ENCODE measurements around the gene CEP131.

CEP131 gene

DNA sequence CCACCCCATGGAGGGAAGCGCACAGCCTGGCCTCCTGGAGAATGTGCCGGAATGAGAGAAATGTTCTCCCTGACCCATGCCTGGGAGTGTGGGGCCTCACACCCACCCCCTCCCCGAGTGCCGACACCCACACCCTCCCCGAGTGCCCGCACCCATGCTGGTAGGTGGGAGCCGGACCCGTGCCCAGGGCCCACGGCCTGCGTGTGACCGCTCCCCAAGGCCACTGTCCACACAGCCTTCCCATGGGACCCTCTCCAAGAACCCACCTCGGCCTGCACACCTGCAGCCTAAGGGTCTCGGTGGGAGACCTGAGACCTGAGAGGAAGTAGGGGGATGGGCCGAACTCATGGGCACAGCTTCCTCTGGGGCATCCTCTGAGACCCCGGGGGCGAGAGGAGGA is 60.8 kb downstream of the CEP131 start:
- H3K27me3 ChIP-seq (ENCODE audit: control insufficient read depth in 1 of 2, insufficient read depth in 2 of 2, low read length in 2 of 2): peaks cover 3 to 6% of the 10 kb centered on the region in 2 donors
- H3K27ac ChIP-seq (ENCODE audit: low read depth, low read length): no peak overlapping the region
- H3K4me1 ChIP-seq (ENCODE audit: control insufficient read depth in 1 of 2, insufficient read depth in 2 of 2, low read length in 2 of 2): peaks cover 0 to 7% of the 10 kb centered on the region in 2 donors
- no peak overlapping the region for H3K4me3 ChIP-seq (ENCODE audit: low read depth in 1 of 2, low read length in 2 of 2)
- H3K36me3 ChIP-seq (ENCODE audit: control insufficient read depth in 1 of 2, insufficient read depth in 2 of 2, low read length in 2 of 2): no peaks in the 10 kb centered on the region
- no peaks in the 10 kb centered on the region for H3K9me3 ChIP-seq (ENCODE audit: control insufficient read depth in 1 of 2, low read length in 2 of 2)
- H3K9ac ChIP-seq (ENCODE audit: low read depth in 1 of 2, low read length in 2 of 2): no peak overlapping the region

DNA sequence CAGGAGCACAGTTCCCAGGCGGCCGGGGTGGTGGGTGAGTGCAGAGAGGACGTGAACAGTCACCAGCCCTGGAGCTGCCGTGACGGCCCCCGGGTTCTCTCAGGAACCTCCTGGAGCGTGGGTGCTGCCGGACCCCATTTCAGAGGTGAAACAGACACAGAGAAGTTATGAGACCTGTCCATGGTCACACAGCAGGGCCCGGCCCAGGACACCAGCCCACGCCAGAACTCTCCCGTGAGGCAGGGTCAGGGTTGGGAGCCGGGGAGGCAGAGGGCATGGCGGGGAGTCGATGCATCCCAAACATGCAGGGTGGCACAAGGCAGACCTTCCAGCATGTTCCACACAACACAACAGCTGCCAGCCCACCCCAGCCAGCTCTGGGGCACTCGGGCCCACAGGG is 61.2 kb downstream of the CEP131 start:
- no peak overlapping the region for H3K27ac ChIP-seq (ENCODE audit: low read depth, low read length)
- H3K4me1 ChIP-seq (ENCODE audit: control insufficient read depth in 1 of 2, insufficient read depth in 2 of 2, low read length in 2 of 2): peaks cover 0 to 7% of the 10 kb centered on the region in 2 donors
- H3K4me3 ChIP-seq (ENCODE audit: low read depth in 1 of 2, low read length in 2 of 2): no peak overlapping the region
- H3K9me3 ChIP-seq (ENCODE audit: control insufficient read depth in 1 of 2, low read length in 2 of 2): no peaks in the 10 kb centered on the region
- peaks cover 0 to 6% of the 10 kb centered on the region in 2 donors for H3K27me3 ChIP-seq (ENCODE audit: control insufficient read depth in 1 of 2, insufficient read depth in 2 of 2, low read length in 2 of 2)
- no peak overlapping the region for H3K9ac ChIP-seq (ENCODE audit: low read depth in 1 of 2, low read length in 2 of 2)
- no peaks in the 10 kb centered on the region for H3K36me3 ChIP-seq (ENCODE audit: control insufficient read depth in 1 of 2, insufficient read depth in 2 of 2, low read length in 2 of 2)

DNA sequence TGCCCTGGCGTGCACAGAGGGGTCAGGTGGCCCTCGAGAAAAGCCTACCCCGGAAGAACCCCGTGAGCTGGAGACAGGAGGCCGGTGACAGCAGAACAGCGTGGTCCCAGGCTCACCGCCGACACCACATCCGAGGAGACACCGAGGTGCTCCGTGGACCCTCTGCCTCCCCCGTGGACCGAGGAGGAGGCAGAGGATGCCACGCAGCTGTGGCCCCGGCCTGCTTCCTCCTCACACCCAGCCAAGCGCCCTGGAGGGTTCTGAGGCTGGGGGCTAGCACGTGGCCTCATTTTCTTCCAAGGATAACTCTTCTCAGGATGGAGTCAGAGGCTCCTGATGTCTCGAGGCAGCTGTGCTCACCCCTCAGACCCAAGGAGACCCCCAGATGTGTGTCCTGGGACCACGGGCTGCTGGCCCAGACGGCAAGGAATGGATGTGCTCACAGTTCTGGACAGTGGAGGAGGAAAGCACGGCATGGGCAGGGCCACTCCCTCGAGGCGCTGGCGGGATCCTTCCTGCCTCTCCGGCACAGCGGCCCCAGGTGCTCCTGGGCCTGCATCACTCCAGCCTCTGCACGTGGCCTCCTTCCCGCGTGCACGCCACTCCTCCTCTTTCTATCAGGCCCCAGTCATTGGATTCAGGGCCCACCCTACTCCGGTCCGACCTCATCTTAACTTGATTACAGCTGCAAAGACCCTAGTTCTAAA is 61.9 kb downstream of the CEP131 start:
- H3K4me1 ChIP-seq (ENCODE audit: control insufficient read depth in 1 of 2, insufficient read depth in 2 of 2, low read length in 2 of 2): peaks cover 0 to 7% of the 10 kb centered on the region in 2 donors
- peaks cover 0 to 6% of the 10 kb centered on the region in 2 donors for H3K27me3 ChIP-seq (ENCODE audit: control insufficient read depth in 1 of 2, insufficient read depth in 2 of 2, low read length in 2 of 2)
- H3K9ac ChIP-seq (ENCODE audit: low read depth in 1 of 2, low read length in 2 of 2): no peak overlapping the region
- no peak overlapping the region for H3K27ac ChIP-seq (ENCODE audit: low read depth, low read length)
- H3K9me3 ChIP-seq (ENCODE audit: control insufficient read depth in 1 of 2, low read length in 2 of 2): no peaks in the 10 kb centered on the region
- no peaks in the 10 kb centered on the region for H3K36me3 ChIP-seq (ENCODE audit: control insufficient read depth in 1 of 2, insufficient read depth in 2 of 2, low read length in 2 of 2)
- no peak overlapping the region for H3K4me3 ChIP-seq (ENCODE audit: low read depth in 1 of 2, low read length in 2 of 2)

DNA sequence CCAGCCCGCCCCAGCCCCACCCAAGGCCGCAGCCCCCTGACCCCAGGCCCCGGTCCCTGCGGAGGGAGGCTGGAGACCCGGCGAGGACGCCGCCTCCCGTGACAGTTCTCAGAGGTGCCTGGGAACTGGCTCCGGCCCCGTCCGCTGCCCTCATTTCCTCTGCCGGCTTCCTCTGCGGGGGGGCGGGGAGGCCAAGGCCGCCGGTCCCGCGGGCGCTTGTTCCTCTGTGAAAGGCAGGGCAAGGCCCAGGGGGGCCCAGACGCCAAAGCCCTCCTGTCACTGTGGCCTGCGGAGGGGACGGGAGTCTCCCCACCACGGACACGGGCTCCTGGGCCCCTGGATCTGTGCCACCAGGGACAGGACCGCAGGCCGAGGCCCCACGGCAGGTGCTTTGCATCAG is 62.5 kb downstream of the CEP131 start:
- H3K4me3 ChIP-seq (ENCODE audit: low read depth in 1 of 2, low read length in 2 of 2): no peak overlapping the region
- H3K27ac ChIP-seq (ENCODE audit: low read depth, low read length): no peak overlapping the region
- H3K36me3 ChIP-seq (ENCODE audit: control insufficient read depth in 1 of 2, insufficient read depth in 2 of 2, low read length in 2 of 2): no peaks in the 10 kb centered on the region
- H3K4me1 ChIP-seq (ENCODE audit: control insufficient read depth in 1 of 2, insufficient read depth in 2 of 2, low read length in 2 of 2): peaks cover 0 to 2% of the 10 kb centered on the region in 2 donors
- no peak overlapping the region for H3K9ac ChIP-seq (ENCODE audit: low read depth in 1 of 2, low read length in 2 of 2)
- H3K27me3 ChIP-seq (ENCODE audit: control insufficient read depth in 1 of 2, insufficient read depth in 2 of 2, low read length in 2 of 2): peaks cover 0 to 6% of the 10 kb centered on the region in 2 donors
- no peaks in the 10 kb centered on the region for H3K9me3 ChIP-seq (ENCODE audit: control insufficient read depth in 1 of 2, low read length in 2 of 2)

DNA sequence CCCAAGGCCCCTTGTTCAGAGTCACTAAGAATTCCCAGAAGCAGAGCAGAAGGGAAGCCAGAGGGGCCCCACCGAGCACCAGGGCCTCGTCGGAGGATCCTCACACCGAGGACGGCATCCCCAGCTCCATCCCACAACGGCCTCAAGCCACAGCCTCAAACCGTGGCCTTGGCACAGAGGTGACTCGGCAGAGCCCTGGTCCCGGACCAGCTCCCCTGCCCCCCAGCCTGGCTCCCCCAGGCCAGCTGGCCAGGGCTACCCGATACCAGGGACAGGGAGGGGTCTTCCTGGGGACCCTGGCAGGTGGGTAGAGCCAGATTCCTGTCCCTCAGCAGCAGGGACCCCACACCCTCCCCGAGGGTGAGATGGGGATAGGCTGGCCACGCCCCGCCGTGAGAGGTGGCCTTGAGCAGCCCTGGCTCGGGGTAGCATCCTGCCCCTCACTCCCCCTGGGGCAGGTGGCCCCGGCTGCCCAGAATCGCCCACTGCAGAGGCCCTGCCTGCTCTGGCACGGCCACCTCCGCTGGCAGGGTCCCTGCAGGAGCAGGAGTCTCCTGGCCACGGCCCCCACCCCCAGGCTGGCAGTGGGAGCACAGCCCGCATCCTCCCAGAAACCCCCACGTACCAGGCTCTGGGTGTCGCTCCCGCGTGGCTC is 63.0 kb downstream of the CEP131 start:
- Histone ChIP-seq H3K27ac (ENCODE audit: low read depth, low read length) (no peak overlapping the region), H3K36me3 (ENCODE audit: control insufficient read depth in 1 of 2, insufficient read depth in 2 of 2, low read length in 2 of 2) (no peaks in the 10 kb centered on the region), H3K9ac (ENCODE audit: low read depth in 1 of 2, low read length in 2 of 2) (no peak overlapping the region), H3K4me1 (ENCODE audit: control insufficient read depth in 1 of 2, insufficient read depth in 2 of 2, low read length in 2 of 2) (no peaks in the 10 kb centered on the region), H3K9me3 (ENCODE audit: control insufficient read depth in 1 of 2, low read length in 2 of 2) (no peaks in the 10 kb centered on the region), H3K4me3 (ENCODE audit: low read depth in 1 of 2, low read length in 2 of 2) (no peak overlapping the region), H3K27me3 (ENCODE audit: control insufficient read depth in 1 of 2, insufficient read depth in 2 of 2, low read length in 2 of 2) (peaks cover 0 to under 1% of the 10 kb centered on the region in 2 donors)

DNA sequence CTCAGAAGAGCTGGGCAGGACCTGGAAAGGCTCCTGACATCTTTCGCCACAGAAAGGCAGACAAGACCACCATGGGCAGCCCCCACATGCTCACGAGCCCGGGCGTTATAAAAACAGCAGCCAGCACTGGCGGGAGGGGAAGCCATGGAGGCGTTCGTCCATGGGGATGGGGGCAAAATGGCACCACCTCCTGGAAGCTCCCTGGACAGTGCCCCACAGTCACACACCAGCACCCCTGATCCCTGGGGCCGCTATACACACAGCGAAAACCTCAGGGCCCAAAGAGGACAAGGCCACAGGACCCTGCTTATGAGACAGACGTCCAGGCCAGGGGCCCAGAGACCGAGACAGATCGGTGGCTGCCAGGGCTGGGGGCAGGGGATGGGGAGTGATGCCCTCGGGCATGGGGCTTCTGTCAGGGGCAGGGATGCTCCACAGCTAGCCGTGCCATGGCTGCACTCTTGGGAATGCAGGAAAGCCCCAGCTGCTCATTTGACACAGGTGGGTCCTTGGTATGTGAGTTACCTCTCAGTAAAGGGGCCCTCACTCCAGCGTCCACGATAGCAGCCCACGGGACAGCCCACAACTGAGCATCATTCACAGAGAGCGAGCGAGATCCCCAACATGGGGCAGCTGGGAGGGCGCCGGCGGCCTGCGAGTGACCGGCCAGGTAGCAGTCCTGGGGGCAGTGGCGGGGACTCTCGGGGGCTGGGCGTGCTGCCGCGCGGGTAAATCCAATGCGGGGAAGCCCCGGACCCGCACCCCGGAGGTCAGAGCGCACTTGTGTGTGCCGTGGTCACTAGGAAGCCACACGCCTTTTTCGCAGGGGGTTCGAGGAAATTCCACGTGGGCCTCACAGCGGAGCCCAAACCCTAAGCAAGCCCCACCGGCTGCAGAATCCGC is 63.8 kb downstream of the CEP131 start:
- Histone ChIP-seq H3K4me3 (ENCODE audit: low read depth in 1 of 2, low read length in 2 of 2) (no peak overlapping the region), H3K4me1 (ENCODE audit: control insufficient read depth in 1 of 2, insufficient read depth in 2 of 2, low read length in 2 of 2) (no peaks in the 10 kb centered on the region)

DNA sequence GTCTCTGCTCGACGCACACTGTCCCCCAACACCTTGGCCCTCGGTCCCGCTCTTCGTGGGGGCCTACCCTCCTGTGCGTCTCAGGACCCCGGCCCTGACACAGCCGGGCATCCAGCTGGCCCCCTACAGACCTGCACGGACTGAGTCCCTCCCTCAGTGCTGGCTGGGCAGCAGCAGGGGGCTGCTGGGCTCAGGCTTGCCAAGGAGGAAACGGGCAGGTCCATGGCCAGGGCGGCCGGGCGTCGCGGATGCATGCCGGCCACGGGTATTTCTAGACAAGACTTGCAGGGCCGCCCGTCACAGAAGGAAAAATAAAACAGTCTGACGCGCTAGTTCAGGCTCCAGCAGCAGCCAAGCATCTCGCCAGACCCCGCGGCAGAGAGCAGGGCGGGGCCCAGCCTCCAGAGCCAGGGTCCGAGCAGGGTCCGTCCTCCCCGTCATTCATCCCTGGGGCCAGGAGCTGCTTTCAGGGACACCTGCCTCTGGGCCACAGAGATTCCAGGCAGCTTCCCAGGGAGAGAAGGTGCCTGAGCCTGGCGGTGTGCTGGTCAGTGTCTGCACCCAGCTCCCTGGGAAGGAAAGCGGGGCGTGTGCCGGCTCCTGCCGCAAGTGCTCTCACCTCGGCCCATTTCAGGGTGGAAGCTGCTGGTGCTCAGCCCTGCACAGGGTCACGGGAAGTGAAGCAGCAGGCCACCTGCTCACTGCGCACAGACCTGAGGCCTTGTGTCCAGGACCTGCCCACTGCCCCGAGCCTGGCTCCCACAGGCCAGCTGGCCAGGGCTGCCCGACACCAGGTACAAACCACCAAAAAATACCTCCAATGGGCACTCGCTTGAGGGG is 64.7 kb downstream of the CEP131 start:
- no peaks in the 10 kb centered on the region for H3K9me3 ChIP-seq (ENCODE audit: control insufficient read depth in 1 of 2, low read length in 2 of 2)
- no peak overlapping the region for H3K4me3 ChIP-seq (ENCODE audit: low read depth in 1 of 2, low read length in 2 of 2)
- no peak overlapping the region for H3K9ac ChIP-seq (ENCODE audit: low read depth in 1 of 2, low read length in 2 of 2)
- no peaks in the 10 kb centered on the region for H3K36me3 ChIP-seq (ENCODE audit: control insufficient read depth in 1 of 2, insufficient read depth in 2 of 2, low read length in 2 of 2)
- no peak overlapping the region for H3K27ac ChIP-seq (ENCODE audit: low read depth, low read length)
- no peaks in the 10 kb centered on the region for H3K27me3 ChIP-seq (ENCODE audit: control insufficient read depth in 1 of 2, insufficient read depth in 2 of 2, low read length in 2 of 2)
- no peaks in the 10 kb centered on the region for H3K4me1 ChIP-seq (ENCODE audit: control insufficient read depth in 1 of 2, insufficient read depth in 2 of 2, low read length in 2 of 2)

More for the DNA sequence above, 63.8 kb downstream of the CEP131 start:
- no peak overlapping the region for H3K27ac ChIP-seq (ENCODE audit: low read depth, low read length)
- H3K9me3 ChIP-seq (ENCODE audit: control insufficient read depth in 1 of 2, low read length in 2 of 2): no peaks in the 10 kb centered on the region
- H3K27me3 ChIP-seq (ENCODE audit: control insufficient read depth in 1 of 2, insufficient read depth in 2 of 2, low read length in 2 of 2): no peaks in the 10 kb centered on the region
- no peaks in the 10 kb centered on the region for H3K36me3 ChIP-seq (ENCODE audit: control insufficient read depth in 1 of 2, insufficient read depth in 2 of 2, low read length in 2 of 2)
- no peak overlapping the region for H3K9ac ChIP-seq (ENCODE audit: low read depth in 1 of 2, low read length in 2 of 2)

DNA sequence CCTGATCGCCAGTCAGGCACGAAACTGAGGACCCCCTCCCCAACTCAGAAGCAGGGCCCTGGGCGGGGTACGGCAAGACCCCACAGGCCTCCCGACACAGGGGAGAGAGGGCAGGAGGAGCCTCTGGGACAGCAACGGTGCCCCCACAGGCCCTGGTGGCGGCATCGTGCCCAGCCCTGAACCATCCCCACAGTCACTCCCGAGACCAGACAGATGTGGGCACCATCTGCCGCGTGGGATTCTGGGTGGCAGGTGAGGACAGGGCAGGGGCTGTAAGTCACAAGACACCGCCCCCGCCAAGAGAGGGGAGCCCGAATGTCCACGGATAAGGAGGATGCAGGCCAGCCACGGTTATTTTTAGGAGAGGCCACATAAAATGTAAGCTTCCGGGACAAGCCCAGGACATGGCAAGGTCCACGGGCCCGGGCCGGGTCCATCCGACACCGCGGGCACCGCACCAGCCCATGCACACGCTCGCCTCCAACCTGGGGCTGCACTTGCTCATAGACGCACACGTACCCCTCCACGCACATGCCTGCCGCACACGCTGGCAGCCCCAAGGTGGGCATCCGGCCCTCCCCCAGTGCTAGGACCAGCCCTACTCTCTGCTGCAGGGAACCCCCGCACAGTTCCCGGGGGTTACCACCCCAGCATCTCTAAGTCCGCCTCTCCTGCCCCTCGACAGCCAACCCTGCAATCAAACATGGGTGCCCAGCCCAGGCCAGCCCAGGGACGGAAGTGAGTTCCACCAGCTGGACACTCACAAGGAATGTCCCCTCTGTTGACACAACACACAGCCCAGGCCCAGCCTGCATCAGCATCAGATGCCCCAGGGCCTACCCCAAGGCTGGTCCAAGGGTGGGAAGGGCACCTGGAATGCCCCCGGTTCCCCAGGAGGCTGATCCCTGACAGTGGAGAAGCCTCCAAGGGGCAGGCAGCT is 65.6 kb downstream of the CEP131 start:
- no peak overlapping the region for H3K27ac ChIP-seq (ENCODE audit: low read depth, low read length)
- no peaks in the 10 kb centered on the region for H3K27me3 ChIP-seq (ENCODE audit: control insufficient read depth in 1 of 2, insufficient read depth in 2 of 2, low read length in 2 of 2)
- no peaks in the 10 kb centered on the region for H3K4me1 ChIP-seq (ENCODE audit: control insufficient read depth in 1 of 2, insufficient read depth in 2 of 2, low read length in 2 of 2)

DNA sequence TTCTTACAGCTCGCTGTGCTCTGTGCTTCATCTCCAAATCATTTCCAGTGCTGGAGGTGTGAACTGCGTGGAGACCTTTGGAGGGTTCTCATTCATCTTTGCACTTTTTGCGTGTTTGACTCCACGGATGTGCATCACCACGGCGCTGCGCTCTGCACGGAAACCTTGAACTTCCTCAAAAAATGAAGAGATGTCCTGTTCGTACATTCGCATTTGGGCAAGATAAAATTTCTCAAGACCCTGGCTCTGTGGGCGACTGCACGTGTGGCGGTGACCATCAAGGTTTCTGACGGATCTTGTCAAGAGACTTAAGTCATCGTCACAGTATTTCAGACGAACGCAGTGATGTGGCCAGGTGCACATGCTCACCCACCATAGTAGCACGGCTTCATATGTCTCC is 67.8 kb downstream of the CEP131 start:
- H3K4me3 ChIP-seq (ENCODE audit: low read depth in 1 of 2, low read length in 2 of 2): no peak overlapping the region
- no peaks in the 10 kb centered on the region for H3K4me1 ChIP-seq (ENCODE audit: control insufficient read depth in 1 of 2, insufficient read depth in 2 of 2, low read length in 2 of 2)
- H3K9ac ChIP-seq (ENCODE audit: low read depth in 1 of 2, low read length in 2 of 2): no peak overlapping the region
- no peaks in the 10 kb centered on the region for H3K36me3 ChIP-seq (ENCODE audit: control insufficient read depth in 1 of 2, insufficient read depth in 2 of 2, low read length in 2 of 2)
- H3K27ac ChIP-seq (ENCODE audit: low read depth, low read length): no peak overlapping the region
- no peaks in the 10 kb centered on the region for H3K27me3 ChIP-seq (ENCODE audit: control insufficient read depth in 1 of 2, insufficient read depth in 2 of 2, low read length in 2 of 2)
- no peaks in the 10 kb centered on the region for H3K9me3 ChIP-seq (ENCODE audit: control insufficient read depth in 1 of 2, low read length in 2 of 2)

More for the DNA sequence above, 65.6 kb downstream of the CEP131 start:
- Histone ChIP-seq H3K9me3 (ENCODE audit: control insufficient read depth in 1 of 2, low read length in 2 of 2) (no peaks in the 10 kb centered on the region), H3K36me3 (ENCODE audit: control insufficient read depth in 1 of 2, insufficient read depth in 2 of 2, low read length in 2 of 2) (no peaks in the 10 kb centered on the region), H3K4me3 (ENCODE audit: low read depth in 1 of 2, low read length in 2 of 2) (no peak overlapping the region), H3K9ac (ENCODE audit: low read depth in 1 of 2, low read length in 2 of 2) (no peak overlapping the region)

All from duodenal mucosa (tissue), 2 donors.